Nephron (organoid): ENCODE measurements around the gene ZGRF1.

Experiments
- H3K27ac Mint-ChIP-seq, 3 experiments: 2 replicates each; pipeline ENCODE4 v1.8.0; 2020; ENCODE audit warnings: mixed read lengths in 3 of 3, mild to moderate bottlenecking in 2 of 3, moderate library complexity in 1 of 3
- H3K27me3 Mint-ChIP-seq: 2 replicates; pipeline ENCODE4 v1.8.0; 2021; ENCODE audit warnings: low read depth, mild to moderate bottlenecking, moderate library complexity, mixed read lengths
- H3K36me3 Mint-ChIP-seq: 2 replicates; pipeline ENCODE4 v1.8.0; 2020; ENCODE audit warnings: low read depth, mixed read lengths
- H3K4me1 Mint-ChIP-seq: 2 replicates; pipeline ENCODE4 v1.8.0; 2020; ENCODE audit warnings: mixed read lengths
- H3K4me3 Mint-ChIP-seq, 3 experiments: 2 replicates each; pipeline ENCODE4 v1.8.0; 2020; ENCODE audit warnings: mild to moderate bottlenecking in 3 of 3, mixed read lengths in 3 of 3, moderate library complexity in 2 of 3
- H3K9me3 Mint-ChIP-seq: 2 replicates; pipeline ENCODE4 v1.8.0; 2020; ENCODE audit warnings: mixed read lengths
- TF ChIP-seq, protein P1 (sequence below), 3 experiments: fragments of 200-600 bp; sonication (generic); IDR thresholded peaks; one replicate each; pipeline ENCODE4 v1.5.0; 2021; ENCODE audit warnings: antibody characterized with exemption in 3 of 3; ENCODE audit not compliant: unreplicated experiment in 3 of 3

ZGRF1 gene, protein sequence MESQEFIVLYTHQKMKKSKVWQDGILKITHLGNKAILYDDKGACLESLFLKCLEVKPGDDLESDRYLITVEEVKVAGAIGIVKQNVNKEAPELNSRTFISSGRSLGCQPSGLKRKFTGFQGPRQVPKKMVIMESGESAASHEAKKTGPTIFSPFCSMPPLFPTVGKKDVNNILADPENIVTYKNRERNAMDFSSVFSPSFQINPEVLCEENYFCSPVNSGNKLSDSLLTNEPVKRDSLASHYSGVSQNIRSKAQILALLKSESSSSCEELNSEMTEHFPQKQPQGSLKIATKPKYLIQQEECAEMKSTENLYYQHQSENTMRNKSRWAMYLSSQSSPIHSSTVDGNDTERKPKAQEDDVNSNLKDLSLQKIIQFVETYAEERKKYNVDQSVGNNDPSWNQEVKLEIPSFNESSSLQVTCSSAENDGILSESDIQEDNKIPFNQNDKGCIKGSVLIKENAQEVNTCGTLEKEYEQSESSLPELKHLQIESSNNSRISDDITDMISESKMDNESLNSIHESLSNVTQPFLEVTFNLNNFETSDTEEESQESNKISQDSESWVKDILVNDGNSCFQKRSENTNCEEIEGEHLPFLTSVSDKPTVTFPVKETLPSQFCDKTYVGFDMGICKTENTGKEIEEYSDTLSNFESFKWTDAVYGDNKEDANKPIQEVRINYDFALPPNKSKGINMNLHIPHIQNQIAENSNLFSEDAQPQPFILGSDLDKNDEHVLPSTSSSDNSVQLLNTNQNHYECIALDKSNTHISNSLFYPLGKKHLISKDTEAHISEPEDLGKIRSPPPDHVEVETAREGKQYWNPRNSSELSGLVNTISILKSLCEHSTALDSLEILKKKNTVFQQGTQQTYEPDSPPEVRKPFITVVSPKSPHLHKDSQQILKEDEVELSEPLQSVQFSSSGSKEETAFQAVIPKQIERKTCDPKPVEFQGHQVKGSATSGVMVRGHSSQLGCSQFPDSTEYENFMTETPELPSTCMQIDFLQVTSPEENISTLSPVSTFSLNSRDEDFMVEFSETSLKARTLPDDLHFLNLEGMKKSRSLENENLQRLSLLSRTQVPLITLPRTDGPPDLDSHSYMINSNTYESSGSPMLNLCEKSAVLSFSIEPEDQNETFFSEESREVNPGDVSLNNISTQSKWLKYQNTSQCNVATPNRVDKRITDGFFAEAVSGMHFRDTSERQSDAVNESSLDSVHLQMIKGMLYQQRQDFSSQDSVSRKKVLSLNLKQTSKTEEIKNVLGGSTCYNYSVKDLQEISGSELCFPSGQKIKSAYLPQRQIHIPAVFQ (N-terminal part only)

DNA sequence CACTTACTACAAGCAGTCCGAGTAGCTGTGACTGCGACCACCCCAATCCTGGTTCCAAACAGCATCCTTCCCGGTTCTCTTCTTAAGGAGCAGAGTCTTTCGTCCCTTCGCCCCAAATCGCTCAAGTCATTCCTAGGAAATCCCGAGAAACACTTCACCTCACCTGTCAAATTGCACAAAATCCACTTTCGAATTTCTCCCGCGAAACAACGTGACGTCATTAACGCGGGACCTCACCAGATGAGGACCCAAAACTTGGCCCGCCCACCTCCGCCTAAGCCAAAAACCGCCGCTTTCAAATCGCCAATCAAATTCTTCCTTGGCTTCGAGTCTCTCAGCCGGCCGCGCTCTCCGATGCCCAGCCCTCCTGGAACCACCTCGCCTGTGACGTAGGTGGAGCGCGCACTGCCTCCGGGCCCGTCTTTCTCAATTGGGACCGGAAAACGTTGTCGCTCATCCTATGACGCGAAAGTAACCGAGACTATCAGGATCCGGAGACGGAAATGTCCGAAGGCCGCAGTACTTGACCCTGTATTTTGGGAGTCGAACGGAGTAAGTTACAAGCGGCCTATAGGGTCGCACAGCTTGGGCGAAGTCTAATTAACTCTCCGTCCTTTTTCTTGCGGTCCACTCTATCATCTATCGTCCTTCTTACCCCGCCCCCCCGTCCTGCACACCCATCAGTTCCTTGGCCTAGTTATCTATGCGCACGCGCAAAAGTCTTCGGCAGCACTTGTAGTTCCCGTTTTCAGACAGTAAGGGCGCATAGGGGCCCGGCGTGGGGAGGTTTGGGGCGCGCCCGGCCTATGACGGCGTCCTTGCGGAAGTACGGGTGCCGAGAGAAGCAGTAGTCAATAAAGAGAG, at the start of gene ZGRF1, which contains the start of gene LARP7:
Gene ZGRF1 (minus strand): TSS at position 222 of the 864 bp plus-strand sequence. CDS start 3,733 bp downstream, outside the sequence.
Gene LARP7 (plus strand): TSS at position 456 of the 864 bp plus-strand sequence. CDS start 7,527 bp downstream, outside the sequence.
- no peak within 1 kb of the TSS for H3K27ac Mint-ChIP-seq
- H3K4me3 Mint-ChIP-seq = no peak within 1 kb of the TSS
- H3K36me3 Mint-ChIP-seq = peaks cover 3% of the 10 kb centered on the region
- no peaks in the 10 kb centered on the region for H3K27me3 Mint-ChIP-seq
- H3K4me1 Mint-ChIP-seq = peaks cover 10% of the 10 kb centered on the region
- no peaks in the 10 kb centered on the region for H3K9me3 Mint-ChIP-seq
- TF ChIP-seq, protein P1, sequence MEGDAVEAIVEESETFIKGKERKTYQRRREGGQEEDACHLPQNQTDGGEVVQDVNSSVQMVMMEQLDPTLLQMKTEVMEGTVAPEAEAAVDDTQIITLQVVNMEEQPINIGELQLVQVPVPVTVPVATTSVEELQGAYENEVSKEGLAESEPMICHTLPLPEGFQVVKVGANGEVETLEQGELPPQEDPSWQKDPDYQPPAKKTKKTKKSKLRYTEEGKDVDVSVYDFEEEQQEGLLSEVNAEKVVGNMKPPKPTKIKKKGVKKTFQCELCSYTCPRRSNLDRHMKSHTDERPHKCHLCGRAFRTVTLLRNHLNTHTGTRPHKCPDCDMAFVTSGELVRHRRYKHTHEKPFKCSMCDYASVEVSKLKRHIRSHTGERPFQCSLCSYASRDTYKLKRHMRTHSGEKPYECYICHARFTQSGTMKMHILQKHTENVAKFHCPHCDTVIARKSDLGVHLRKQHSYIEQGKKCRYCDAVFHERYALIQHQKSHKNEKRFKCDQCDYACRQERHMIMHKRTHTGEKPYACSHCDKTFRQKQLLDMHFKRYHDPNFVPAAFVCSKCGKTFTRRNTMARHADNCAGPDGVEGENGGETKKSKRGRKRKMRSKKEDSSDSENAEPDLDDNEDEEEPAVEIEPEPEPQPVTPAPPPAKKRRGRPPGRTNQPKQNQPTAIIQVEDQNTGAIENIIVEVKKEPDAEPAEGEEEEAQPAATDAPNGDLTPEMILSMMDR (IDR thresholded peaks at IDR 0.05; ENCODE audit: unreplicated experiment in 3 of 3) = peak; percentile 92 to 94 (median 93)

DNA sequence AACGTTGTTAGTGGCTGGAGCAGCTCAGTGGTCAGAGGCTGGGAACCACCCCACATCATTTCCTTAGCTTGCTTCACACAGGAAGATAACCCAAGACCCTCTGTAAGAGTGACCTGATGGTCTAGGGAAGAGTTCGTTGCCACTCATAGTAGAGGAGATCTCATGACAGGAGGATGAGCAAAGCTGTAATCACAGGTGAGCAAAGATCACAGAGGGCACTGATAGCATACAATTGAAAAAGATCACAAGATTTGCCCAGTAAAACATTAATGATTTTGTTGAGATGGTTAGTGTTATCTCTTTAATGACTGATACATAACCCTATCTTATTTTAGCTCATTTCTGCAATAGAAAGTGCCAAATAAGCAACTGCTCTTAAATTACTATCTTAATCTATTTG, 44.3 kb upstream of the ZGRF1 start:
- Mint-ChIP-seq H3K27me3 (peaks cover 3% of the 10 kb centered on the region), H3K4me3 (no peak overlapping the region), H3K27ac (no peak overlapping the region), H3K9me3 (no peaks in the 10 kb centered on the region), H3K4me1 (peaks cover 8% of the 10 kb centered on the region), H3K36me3 (no peaks in the 10 kb centered on the region)
- TF ChIP-seq, protein P1 (IDR thresholded peaks at IDR 0.05; ENCODE audit: unreplicated experiment in 3 of 3) = no peak

DNA sequence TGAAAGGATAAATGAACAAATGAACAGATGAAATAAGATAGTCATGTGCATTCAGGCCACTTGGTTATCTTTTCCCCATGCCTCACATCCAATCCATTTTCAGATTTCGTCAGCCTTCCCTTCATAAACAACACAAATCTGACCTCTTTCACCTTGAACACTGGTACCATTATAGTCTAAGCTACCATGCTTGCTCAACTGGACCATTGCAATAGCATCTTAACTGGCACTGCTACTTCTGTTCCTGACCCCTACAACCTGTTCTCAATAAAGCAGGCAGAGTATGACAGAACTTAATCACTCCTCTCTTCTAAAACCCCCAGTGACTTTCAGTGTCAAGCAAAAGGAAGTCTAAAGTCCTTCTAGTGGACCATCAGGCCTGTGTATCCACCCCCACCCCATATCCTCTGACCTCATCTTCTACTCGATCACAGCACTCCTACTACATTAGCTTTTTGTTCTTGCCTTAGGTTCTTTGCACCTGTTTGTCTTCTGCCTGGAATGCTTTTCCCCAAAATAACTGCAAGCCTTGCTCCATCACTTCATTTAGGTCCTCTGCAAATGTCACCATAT, 40.9 kb upstream of the ZGRF1 start:
- TF ChIP-seq, protein P1 (IDR thresholded peaks at IDR 0.05; ENCODE audit: unreplicated experiment in 3 of 3) = no peak
- peak overlapping the region in 1 of 3 experiments; percentile 36 for H3K27ac Mint-ChIP-seq
- no peak overlapping the region for H3K4me3 Mint-ChIP-seq

DNA sequence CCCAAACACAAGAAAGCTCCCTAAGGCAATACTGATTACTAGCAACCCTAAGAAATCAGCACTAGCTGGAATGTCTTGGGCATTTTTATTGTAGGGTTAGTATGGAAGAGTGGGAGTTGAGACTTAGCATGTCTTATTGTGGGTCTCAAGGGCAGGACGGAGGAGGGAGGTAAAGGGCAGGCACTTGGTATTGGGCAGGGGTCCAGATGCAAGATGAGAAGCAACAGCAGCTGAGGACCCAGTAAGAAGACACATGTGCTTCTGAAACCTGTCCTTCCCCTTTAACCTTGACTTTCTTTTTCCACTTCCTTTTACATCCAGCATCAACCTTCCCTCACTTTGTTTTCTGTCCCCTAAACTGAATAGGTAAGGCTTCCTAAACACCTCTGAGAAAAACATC, 37.7 kb upstream of the ZGRF1 start:
- TF ChIP-seq, protein P1 (IDR thresholded peaks at IDR 0.05; ENCODE audit: unreplicated experiment in 3 of 3) = no peak
- no peak overlapping the region for H3K4me3 Mint-ChIP-seq
- H3K9me3 Mint-ChIP-seq = no peaks in the 10 kb centered on the region
- no peaks in the 10 kb centered on the region for H3K36me3 Mint-ChIP-seq
- peak overlapping the region in 1 of 3 experiments; percentile 3 for H3K27ac Mint-ChIP-seq
- peaks cover 3% of the 10 kb centered on the region for H3K27me3 Mint-ChIP-seq
- peaks cover 36% of the 10 kb centered on the region for H3K4me1 Mint-ChIP-seq

More for the DNA sequence above, 40.9 kb upstream of the ZGRF1 start:
- Mint-ChIP-seq H3K9me3 (no peaks in the 10 kb centered on the region), H3K4me1 (peaks cover 18% of the 10 kb centered on the region), H3K36me3 (no peaks in the 10 kb centered on the region), H3K27me3 (peaks cover 3% of the 10 kb centered on the region)
